AG04449 (cell line): ENCODE data around the gene MT1E.
"Not testable (repeated sequence)": the region's sequence is repeated elsewhere in the genome, so short reads cannot be mapped to it uniquely, and the experiment has no call there.

Experiments
- CTCF ChIA-PET: fragments of 350-600 bp; formaldehyde crosslinking; extraction: SDS; loops from one replicate; lab custom pipeline; 2021; ENCODE audit warnings: antibody characterized with exemption; lab: Yijun Ruan, JAX
- POLR2A ChIA-PET: fragments of 400-600, 350-600 bp; formaldehyde crosslinking; extraction: SDS; loops from one replicate; lab custom pipeline; 2020; ENCODE audit warnings: antibody characterized with exemption, inconsistent platforms; lab: Yijun Ruan, JAX
- DNase-seq: peaks from one replicate; pipeline ENCODE4 v3.0.0-alpha.2; 2010; ENCODE audit warnings: low read depth, low spot score
- H3K4me3 ChIP-seq: 2 replicates; pipeline ENCODE4 v1.5.1; 2011; ENCODE audit warnings: low read depth, mild to moderate bottlenecking, control low read depth, low read length
- CTCF ChIP-seq: IDR thresholded peaks from one replicate; pipeline ENCODE4 v1.5.1; 2011; ENCODE audit warnings: mild to moderate bottlenecking, moderate library complexity, low read length, control low read depth, inconsistent platforms; ENCODE audit not compliant: insufficient read depth; ENCODE audit errors: missing control alignments

The MT1E gene

GRCh38 chr16:56669005-56669839 lies 43.6 kb downstream of the MT1E start, which contains the start of gene MT1H:
TSS of gene MT1H (plus strand) at chr16:56669814. CDS start at chr16:56669885, 71 bp downstream.
- POLR2A ChIA-PET, result no interaction called here
- DNase-seq, result no peak
- CTCF ChIA-PET, result interaction anchor here (0.7 to 1.7 kb wide), 2 partner anchors 32 to 65 kb away, joined by 3 to 6 read pairs; no protein-coding TSS in a partner anchor
- TF ChIP-seq CTCF, result no peak
- H3K4me3 ChIP-seq, result no peak within 1 kb of the TSS

GRCh38 chr16:56669840-56670619 lies 44.4 kb downstream of the MT1E start:
- ChIA-PET POLR2A (interaction anchor here (1.0 kb wide), 1 partner anchor 13 kb away, joined by 4 read pairs; no protein-coding TSS in a partner anchor), CTCF (interaction anchor here (0.9 to 1.7 kb wide), 3 partner anchors 31 to 117 kb away, joined by 3 to 6 read pairs (median 3); no protein-coding TSS in a partner anchor)
- no peak for DNase-seq

GRCh38 chr16:56670620-56670934 lies 45.0 kb downstream of the MT1E start:
- no peak for TF ChIP-seq CTCF

More at GRCh38 chr16:56669840-56670619, 44.4 kb downstream of the MT1E start:
- H3K4me3 ChIP-seq, result no peak overlapping the region
- TF ChIP-seq CTCF, result no peak

GRCh38 chr16:56671691-56672090 lies 46.1 kb downstream of the MT1E start:
- not testable (repeated sequence) for H3K4me3 ChIP-seq, DNase-seq
- POLR2A ChIA-PET, result interaction anchor here (1.2 kb wide), 1 partner anchor 46 kb away, joined by 3 read pairs; the partner anchor contains the start of gene MT1E
- CTCF ChIA-PET, result interaction anchor here (1.1 kb wide), 1 partner anchor 13 kb away, joined by 4 read pairs; no protein-coding TSS in a partner anchor

More at GRCh38 chr16:56670620-56670934, 45.0 kb downstream of the MT1E start:
- no peak for DNase-seq
- CTCF ChIA-PET, result interaction anchor here (0.9 to 1.7 kb wide), 3 partner anchors 31 to 117 kb away, joined by 3 to 6 read pairs (median 3); no protein-coding TSS in a partner anchor
- POLR2A ChIA-PET, result interaction anchor here (1.0 kb wide), 1 partner anchor 13 kb away, joined by 4 read pairs; no protein-coding TSS in a partner anchor
- H3K4me3 ChIP-seq, result no peak overlapping the region

- ChIA-PET POLR2A (interaction anchor here (1.2 kb wide), 1 partner anchor 46 kb away, joined by 3 read pairs; the partner anchor contains the start of gene MT1E), CTCF (interaction anchor here (1.1 kb wide), 1 partner anchor 13 kb away, joined by 4 read pairs; no protein-coding TSS in a partner anchor)
- not testable (repeated sequence) for H3K4me3 ChIP-seq, DNase-seq
These were observed 46.6 kb downstream of the MT1E start for GRCh38 chr16:56672171-56672570.

GRCh38 chr16:56672761-56673536 lies 47.4 kb downstream of the MT1E start:
- no peak for DNase-seq
- ChIA-PET POLR2A (no interaction called here), CTCF (interaction anchor here (0.9 to 2.1 kb wide), 5 partner anchors 24 to 117 kb away, joined by 3 to 18 read pairs (median 3); no protein-coding TSS in a partner anchor)
- no peak overlapping the region for H3K4me3 ChIP-seq
- TF ChIP-seq CTCF, result no peak
